Esophagus squamous epithelium (tissue), 5 donors: ENCODE measurements around the gene PRKCZ. TPM values are rescaled to one million over a fixed set of nuclear protein-coding genes. Genes with fewer than 3 reads are reported as not detected.

Experiments used
- DNase-seq: peaks from one replicate; lab custom pipeline; 2025; lab: John Stamatoyannopoulos, UW
- H3K27ac ChIP-seq, 4 donors: fragments of 200-600 bp; sonication (generic); one replicate each; pipeline ENCODE4 v1.5.1; 2016 to 2019; ENCODE audit warnings: mild to moderate bottlenecking in 1 of 4
- H3K27me3 ChIP-seq, 4 donors: fragments of 200-600 bp; sonication (generic); 1 replicate in 3 of 4; 2 replicates in 1 of 4; pipeline versions ENCODE4 v1.5.1 to v1.6.0; 2017 to 2021; ENCODE audit warnings: antibody characterized with exemption in 1 of 4
- H3K36me3 ChIP-seq, 3 donors: fragments of 200-600 bp; sonication (generic); one replicate each; pipeline ENCODE4 v1.5.1; 2016 to 2019
- H3K4me1 ChIP-seq, 3 donors: fragments of 200-600 bp; sonication (generic); one replicate each; pipeline ENCODE4 v1.5.1; 2017 to 2019
- H3K4me3 ChIP-seq, 4 donors: fragments of 200-600 bp; sonication (generic); 1 replicate in 3 of 4; 2 replicates in 1 of 4; pipeline ENCODE4 v1.5.1; 2016 to 2019; ENCODE audit warnings: mild to moderate bottlenecking in 2 of 4, moderate library complexity in 1 of 4
- H3K9me3 ChIP-seq, 3 donors: fragments of 200-600 bp; sonication (generic); one replicate each; pipeline ENCODE4 v1.5.1; 2016 to 2019
- POLR2A ChIP-seq, 4 donors: fragments of 450-650 bp; IDR thresholded peaks; one replicate each; pipeline ENCODE4 v1.6.1; 2017; ENCODE audit warnings: antibody characterized with exemption in 4 of 4, mild to moderate bottlenecking in 4 of 4, moderate library complexity in 3 of 4
- WGBS, 2 donors: methylation state at CpG; one replicate each; pipeline ENCODE4 v1.1.5; 2018; 5-methylcytosine and 5-hydroxymethylcytosine counted together
- intact Hi-C: fragments of 100-400 bp; cut with DNase I; formaldehyde crosslinking; loops from one replicate; pipeline ENCODE4 v1.15.0; 2022
- total RNA-seq, 4 donors: library from RNA; depleted of rRNA; stranded (reverse); fragments of >200 nt; gene quantifications; one replicate each; pipeline ENCODE4 v1.1.0, GENCODE V29; 2016
- TF ChIP-seq, protein P1 (sequence below), 6 experiments: fragments of 450-650 bp in 4 of 6; fragments of 200-600 bp in 2 of 6; sonication (generic) in 2 of 6; IDR thresholded peaks; one replicate each; pipeline ENCODE4 v1.5.1; 2016 to 2019; ENCODE audit warnings: antibody characterized with exemption in 6 of 6, mild to moderate bottlenecking in 4 of 6, moderate library complexity in 4 of 6
- donor health status: DM: yes; HTN: yes; CAD: no.

The PRKCZ gene
- total RNA-seq, 4 donors from 2014 or later, result 14.5 to 23.8 (median 17.5) TPM

DNA sequence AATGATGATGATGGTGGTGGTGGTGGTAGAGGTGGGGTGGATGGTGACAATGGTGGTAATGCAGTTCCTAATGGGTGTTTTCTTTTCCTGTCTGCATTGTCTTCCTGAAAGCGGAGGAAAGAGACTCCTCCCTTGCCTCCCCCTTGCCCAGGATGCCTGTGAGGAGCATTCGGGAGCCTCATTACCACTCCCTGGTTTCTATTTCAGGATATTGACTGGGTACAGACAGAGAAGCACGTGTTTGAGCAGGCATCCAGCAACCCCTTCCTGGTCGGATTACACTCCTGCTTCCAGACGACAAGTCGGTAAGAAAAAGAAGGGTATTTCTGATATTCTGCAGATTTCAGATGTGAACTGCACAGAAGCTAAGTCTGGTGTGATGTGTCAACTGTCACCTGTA, 105.6 kb downstream of the PRKCZ start:
- intact Hi-C loops, result no loop called here
- no peaks in the 10 kb centered on the region for H3K9me3 ChIP-seq
- H3K27ac ChIP-seq, result no peak overlapping the region
- DNase-seq, result no peak
- 68 to 86% methylated on average over 6 of the region's 6 CpGs for WGBS, 2 donors
- no peaks in the 10 kb centered on the region for H3K27me3 ChIP-seq
- no peak overlapping the region for H3K4me3 ChIP-seq
- peaks cover 0 to 90% (median 0%) of the 10 kb centered on the region in 3 donors for H3K36me3 ChIP-seq
- H3K4me1 ChIP-seq, result peaks cover 0 to 12% (median 0%) of the 10 kb centered on the region in 3 donors
- no peak for TF ChIP-seq POLR2A (IDR thresholded peaks at IDR 0.05)
- TF ChIP-seq, protein P1, sequence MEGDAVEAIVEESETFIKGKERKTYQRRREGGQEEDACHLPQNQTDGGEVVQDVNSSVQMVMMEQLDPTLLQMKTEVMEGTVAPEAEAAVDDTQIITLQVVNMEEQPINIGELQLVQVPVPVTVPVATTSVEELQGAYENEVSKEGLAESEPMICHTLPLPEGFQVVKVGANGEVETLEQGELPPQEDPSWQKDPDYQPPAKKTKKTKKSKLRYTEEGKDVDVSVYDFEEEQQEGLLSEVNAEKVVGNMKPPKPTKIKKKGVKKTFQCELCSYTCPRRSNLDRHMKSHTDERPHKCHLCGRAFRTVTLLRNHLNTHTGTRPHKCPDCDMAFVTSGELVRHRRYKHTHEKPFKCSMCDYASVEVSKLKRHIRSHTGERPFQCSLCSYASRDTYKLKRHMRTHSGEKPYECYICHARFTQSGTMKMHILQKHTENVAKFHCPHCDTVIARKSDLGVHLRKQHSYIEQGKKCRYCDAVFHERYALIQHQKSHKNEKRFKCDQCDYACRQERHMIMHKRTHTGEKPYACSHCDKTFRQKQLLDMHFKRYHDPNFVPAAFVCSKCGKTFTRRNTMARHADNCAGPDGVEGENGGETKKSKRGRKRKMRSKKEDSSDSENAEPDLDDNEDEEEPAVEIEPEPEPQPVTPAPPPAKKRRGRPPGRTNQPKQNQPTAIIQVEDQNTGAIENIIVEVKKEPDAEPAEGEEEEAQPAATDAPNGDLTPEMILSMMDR (IDR thresholded peaks at IDR 0.05), result no peak

DNA sequence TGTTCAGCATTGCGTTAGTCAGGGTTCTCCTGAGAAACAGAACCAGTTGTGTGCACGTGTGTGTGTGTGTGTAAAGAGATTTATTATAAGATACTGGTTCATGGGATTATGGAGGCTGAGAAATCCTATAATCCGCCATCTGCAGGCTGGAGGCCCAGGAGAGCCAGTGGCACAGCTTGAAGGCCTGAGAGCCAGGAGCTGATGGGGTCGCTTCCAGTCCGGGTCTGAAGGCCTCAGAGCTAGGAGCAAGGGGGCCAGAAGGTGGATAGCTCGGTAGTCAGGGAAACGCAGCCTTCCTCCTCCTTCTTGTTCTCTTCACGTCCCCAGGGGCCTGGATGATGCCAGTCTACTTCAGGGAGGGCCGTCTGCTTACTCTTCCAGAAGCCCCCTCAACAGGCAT, 106.7 kb downstream of the PRKCZ start:
- WGBS, 2 donors, result 81 to 85% methylated on average over 9 of the region's 9 CpGs
- DNase-seq, result no peak
- no peak overlapping the region for H3K4me3 ChIP-seq
- H3K9me3 ChIP-seq, result no peaks in the 10 kb centered on the region
- peaks cover 0 to 12% (median 0%) of the 10 kb centered on the region in 3 donors for H3K4me1 ChIP-seq
- TF ChIP-seq, protein P1 (IDR thresholded peaks at IDR 0.05), result no peak
- TF ChIP-seq POLR2A (IDR thresholded peaks at IDR 0.05), result no peak
- peaks cover 0 to 90% (median 0%) of the 10 kb centered on the region in 3 donors for H3K36me3 ChIP-seq
- intact Hi-C loops, result no loop called here
- H3K27me3 ChIP-seq, result no peaks in the 10 kb centered on the region
- no peak overlapping the region for H3K27ac ChIP-seq

DNA sequence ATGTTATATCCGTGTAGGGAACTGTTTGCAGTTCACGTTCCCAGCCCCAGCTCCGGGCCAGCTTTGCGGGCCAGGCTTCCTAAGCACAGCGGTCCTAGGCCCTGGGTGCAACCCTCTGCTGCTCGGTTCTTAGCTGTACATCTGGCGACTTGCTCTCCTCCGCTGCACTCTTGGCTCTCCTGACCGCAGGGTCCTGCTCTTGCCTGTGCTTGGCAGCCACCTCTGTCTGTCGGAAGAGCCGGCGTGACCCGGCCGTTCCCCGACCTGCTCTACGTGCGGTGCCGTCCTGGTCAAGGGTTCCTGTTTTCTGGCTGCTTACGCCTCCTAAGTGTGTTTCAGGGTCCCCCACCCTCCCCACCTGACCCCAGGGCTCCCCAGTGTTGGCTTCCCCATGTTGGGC, 107.6 kb downstream of the PRKCZ start:
- H3K27me3 ChIP-seq, result no peaks in the 10 kb centered on the region
- no peak overlapping the region for H3K4me3 ChIP-seq
- WGBS, 2 donors, result 85 to 95% methylated on average over 16 to 18 of the region's 19 CpGs
- no peak overlapping the region for H3K27ac ChIP-seq
- H3K9me3 ChIP-seq, result no peaks in the 10 kb centered on the region
- intact Hi-C loops, result no loop called here
- H3K36me3 ChIP-seq, result peaks cover 0 to 83% (median 0%) of the 10 kb centered on the region in 3 donors
- DNase-seq, result no peak
- TF ChIP-seq, protein P1 (IDR thresholded peaks at IDR 0.05), result no peak
- TF ChIP-seq POLR2A (IDR thresholded peaks at IDR 0.05), result no peak
- H3K4me1 ChIP-seq, result peaks cover 0 to 4% (median 0%) of the 10 kb centered on the region in 3 donors

DNA sequence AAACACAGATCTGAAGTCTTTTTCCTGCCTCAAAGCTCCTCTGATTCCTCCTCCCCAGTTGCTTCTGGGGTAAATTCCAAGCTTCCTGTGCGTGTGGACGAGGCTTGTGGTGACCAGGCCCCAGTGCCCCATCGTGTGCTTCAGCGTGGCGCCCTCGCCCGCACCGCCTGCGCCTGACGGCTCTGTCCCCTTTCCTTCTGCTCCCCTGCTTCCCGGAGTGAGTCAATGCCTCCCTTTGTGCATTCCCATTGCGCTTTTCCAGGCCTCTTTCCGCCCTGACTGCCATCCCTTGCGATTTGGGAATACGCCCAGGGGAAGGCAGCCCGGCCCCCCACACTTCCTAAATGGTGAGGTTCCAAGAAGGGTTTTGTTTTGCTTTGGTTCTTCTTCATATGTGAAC, 108.1 kb downstream of the PRKCZ start:
- Histone ChIP-seq H3K4me1 (peaks cover 0 to under 1% (median 0%) of the 10 kb centered on the region in 3 donors), H3K27me3 (no peaks in the 10 kb centered on the region), H3K4me3 (no peak overlapping the region), H3K36me3 (peaks cover 0 to 83% (median 0%) of the 10 kb centered on the region in 3 donors), H3K27ac (no peak overlapping the region), H3K9me3 (peaks cover 0 to 2% (median 0%) of the 10 kb centered on the region in 3 donors)
- DNase-seq, result no peak
- TF ChIP-seq, protein P1 (IDR thresholded peaks at IDR 0.05), result no peak
- TF ChIP-seq POLR2A (IDR thresholded peaks at IDR 0.05), result no peak
- WGBS, 2 donors, result 76 to 88% methylated on average over 14 of the region's 16 CpGs
- intact Hi-C loops, result no loop called here

DNA sequence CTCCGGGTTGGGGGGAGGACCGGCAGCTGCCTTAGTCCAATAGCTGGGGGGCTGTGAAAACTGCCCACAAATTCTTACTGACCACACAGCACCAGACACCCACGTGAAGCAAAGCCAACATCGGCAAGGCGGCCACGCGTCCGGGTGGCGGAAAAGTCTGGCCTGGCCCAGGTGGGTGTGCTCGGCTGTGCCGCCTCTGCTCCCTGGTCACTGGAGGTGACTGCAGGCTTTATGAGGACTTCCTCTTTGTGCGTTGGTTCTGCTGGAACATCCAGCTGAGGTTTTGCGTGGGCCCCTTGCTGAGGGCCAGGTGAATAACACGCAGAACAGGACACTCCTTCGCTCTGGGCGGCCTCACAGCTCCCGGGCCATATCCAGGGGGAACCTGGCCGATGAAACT, 108.9 kb downstream of the PRKCZ start:
- intact Hi-C loops, result no loop called here
- 88 to 90% methylated on average over 7 to 12 of the region's 18 CpGs for WGBS, 2 donors
- Histone ChIP-seq H3K36me3 (peaks cover 0 to 83% (median 0%) of the 10 kb centered on the region in 3 donors), H3K9me3 (peaks cover 0 to 10% (median 0%) of the 10 kb centered on the region in 3 donors), H3K4me3 (no peak overlapping the region), H3K4me1 (no peaks in the 10 kb centered on the region), H3K27me3 (no peaks in the 10 kb centered on the region), H3K27ac (no peak overlapping the region)
- TF ChIP-seq, protein P1 (IDR thresholded peaks at IDR 0.05), result no peak
- TF ChIP-seq POLR2A (IDR thresholded peaks at IDR 0.05), result no peak
- no peak for DNase-seq
